Lung (tissue), 12 donors: Measurements from ENCODE around the gene EPHA8. TPM values are rescaled to one million over a fixed set of nuclear protein-coding genes. Genes with fewer than 3 reads are reported as not detected.

Experiments
- ATAC-seq: fragments of 200-7000 bp; cut with Tn5 transposase; one replicate; pipeline ENCODE4 v1.9.1; 2020; ENCODE audit warnings: moderate number of reproducible peaks; ENCODE audit not compliant: insufficient read depth, low FRiP score
- DNase-seq, 3 donors: peaks; one replicate each; pipeline ENCODE4 v3.0.0-alpha.2; 2013 to 2017
- H3K27ac ChIP-seq, 2 donors: one replicate each; pipeline ENCODE4 v1.5.1; 2013; ENCODE audit warnings: mild to moderate bottlenecking in 2 of 2, moderate library complexity in 2 of 2, control low read depth in 1 of 2, inconsistent platforms in 1 of 2, low read depth in 1 of 2, low read length in 1 of 2
- H3K27me3 ChIP-seq, 3 donors: one replicate each; pipeline ENCODE4 v1.5.1; 2013; ENCODE audit warnings: low read length in 2 of 3; ENCODE audit not compliant: control insufficient read depth in 3 of 3, insufficient read depth in 3 of 3
- H3K36me3 ChIP-seq, 4 donors: one replicate each; pipeline ENCODE4 v1.5.1; 2013; ENCODE audit warnings: low read length in 4 of 4, mild to moderate bottlenecking in 1 of 4, moderate library complexity in 1 of 4; ENCODE audit not compliant: control insufficient read depth in 4 of 4, insufficient read depth in 4 of 4
- H3K4me1 ChIP-seq, 5 donors: one replicate each; pipeline ENCODE4 v1.5.1; 2013; ENCODE audit warnings: low read length in 5 of 5, mild to moderate bottlenecking in 2 of 5, moderate library complexity in 1 of 5; ENCODE audit not compliant: control insufficient read depth in 5 of 5, insufficient read depth in 5 of 5
- H3K4me3 ChIP-seq: one replicate; pipeline ENCODE4 v1.5.1; 2013; ENCODE audit warnings: mild to moderate bottlenecking, control low read depth, moderate library complexity
- H3K9ac ChIP-seq, 2 donors: one replicate each; pipeline ENCODE4 v1.5.1; 2013; ENCODE audit warnings: low read length in 2 of 2, control low read depth in 1 of 2; ENCODE audit not compliant: insufficient read depth in 1 of 2
- H3K9me3 ChIP-seq, 4 donors: one replicate each; pipeline ENCODE4 v1.5.1; 2013; ENCODE audit warnings: low read length in 3 of 4, mild to moderate bottlenecking in 1 of 4, moderate library complexity in 1 of 4; ENCODE audit not compliant: control insufficient read depth in 4 of 4, insufficient read depth in 3 of 4
- WGBS, 2 donors: extraction: QIAGEN DNeasy Blood & Tissue Kit; methylation state at CpG; one replicate each; pipeline ENCODE4 v1.1.7; 2013; 5-methylcytosine and 5-hydroxymethylcytosine counted together
- polyA plus RNA-seq, 2 donors: library from polyadenylated mRNA; stranded (reverse); fragments of 200-250 nt; gene quantifications; one replicate each; pipeline ENCODE4 v1.2.1, GENCODE V29; 2013
- total RNA-seq, 2 donors: library from RNA; depleted of rRNA in 1 of 2; stranded (reverse); fragments of >200 nt in 1 of 2; gene quantifications; one replicate each; pipeline ENCODE4 v1.2.1, GENCODE V29; 2014 to 2021
- TF ChIP-seq, protein P1 (sequence below): IDR thresholded peaks from 2 replicates; pipeline ENCODE4 v1.5.1; 2012; ENCODE audit warnings: mild to moderate bottlenecking; ENCODE audit errors: control extremely low read depth, extremely low read depth
- donor health status: control.
- donor health status: control.
- donor health status: Bipolar disorder and iron deficiency.
- donor health status: healthy.
- donor health status: DM: yes; HTN: yes; CAD: no.

EPHA8 gene
- total and polyA plus RNA-seq, 4 donors = 0.01 TPM; not detected in 3

DNA sequence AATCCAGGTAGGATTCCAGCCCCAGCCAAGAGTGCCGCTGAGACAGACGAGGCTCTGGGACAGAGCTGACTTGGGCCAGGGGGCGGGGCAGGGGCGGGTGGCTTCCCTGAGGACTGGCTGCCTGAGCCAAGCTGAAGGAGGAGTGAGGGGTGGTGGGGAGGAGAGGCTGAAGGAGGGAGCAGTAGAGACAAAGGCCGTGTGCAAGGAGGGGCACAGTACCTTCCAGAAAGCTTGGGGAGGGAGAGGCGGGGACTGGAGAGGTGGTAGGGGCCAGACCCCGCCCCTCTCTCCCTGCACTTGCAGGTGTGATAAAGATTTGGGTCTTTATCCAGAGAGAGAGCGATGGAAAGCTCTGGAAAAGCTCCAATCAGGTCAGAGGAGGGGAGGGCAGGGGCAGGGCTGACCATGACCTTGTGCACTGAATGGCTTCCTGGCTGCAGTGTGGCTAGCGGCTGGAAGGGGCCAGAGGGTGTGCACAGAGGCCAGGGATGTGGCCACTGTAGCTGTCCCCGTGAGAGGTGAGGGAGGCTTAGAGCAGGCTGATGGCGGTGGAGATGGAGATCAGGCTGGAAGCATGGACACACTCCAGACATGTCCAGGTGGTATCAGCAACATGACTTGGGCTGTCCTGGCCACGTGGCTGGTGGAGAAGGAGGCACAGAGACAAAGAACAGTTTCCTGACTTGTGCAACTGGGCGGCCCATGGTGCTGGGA, 6.7 kb upstream of the EPHA8 start:
- no peaks in the 10 kb centered on the region for H3K36me3 ChIP-seq
- H3K9me3 ChIP-seq = peaks cover 0 to 3% (median 0%) of the 10 kb centered on the region in 4 donors
- ATAC-seq (no peak), DNase-seq (peak in 2 of 3 donors; percentile 32 to 42)
- H3K27me3 ChIP-seq = peaks cover 0 to 21% (median 16%) of the 10 kb centered on the region in 3 donors
- no peak overlapping the region for H3K9ac ChIP-seq
- TF ChIP-seq, protein P1, sequence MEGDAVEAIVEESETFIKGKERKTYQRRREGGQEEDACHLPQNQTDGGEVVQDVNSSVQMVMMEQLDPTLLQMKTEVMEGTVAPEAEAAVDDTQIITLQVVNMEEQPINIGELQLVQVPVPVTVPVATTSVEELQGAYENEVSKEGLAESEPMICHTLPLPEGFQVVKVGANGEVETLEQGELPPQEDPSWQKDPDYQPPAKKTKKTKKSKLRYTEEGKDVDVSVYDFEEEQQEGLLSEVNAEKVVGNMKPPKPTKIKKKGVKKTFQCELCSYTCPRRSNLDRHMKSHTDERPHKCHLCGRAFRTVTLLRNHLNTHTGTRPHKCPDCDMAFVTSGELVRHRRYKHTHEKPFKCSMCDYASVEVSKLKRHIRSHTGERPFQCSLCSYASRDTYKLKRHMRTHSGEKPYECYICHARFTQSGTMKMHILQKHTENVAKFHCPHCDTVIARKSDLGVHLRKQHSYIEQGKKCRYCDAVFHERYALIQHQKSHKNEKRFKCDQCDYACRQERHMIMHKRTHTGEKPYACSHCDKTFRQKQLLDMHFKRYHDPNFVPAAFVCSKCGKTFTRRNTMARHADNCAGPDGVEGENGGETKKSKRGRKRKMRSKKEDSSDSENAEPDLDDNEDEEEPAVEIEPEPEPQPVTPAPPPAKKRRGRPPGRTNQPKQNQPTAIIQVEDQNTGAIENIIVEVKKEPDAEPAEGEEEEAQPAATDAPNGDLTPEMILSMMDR = no peak
- WGBS, 2 donors = 25 to 30% methylated on average over 13 of the region's 13 CpGs
- no peak overlapping the region for H3K27ac ChIP-seq
- H3K4me3 ChIP-seq = no peak overlapping the region
- peaks cover 0 to 16% (median 0%) of the 10 kb centered on the region in 5 donors for H3K4me1 ChIP-seq

DNA sequence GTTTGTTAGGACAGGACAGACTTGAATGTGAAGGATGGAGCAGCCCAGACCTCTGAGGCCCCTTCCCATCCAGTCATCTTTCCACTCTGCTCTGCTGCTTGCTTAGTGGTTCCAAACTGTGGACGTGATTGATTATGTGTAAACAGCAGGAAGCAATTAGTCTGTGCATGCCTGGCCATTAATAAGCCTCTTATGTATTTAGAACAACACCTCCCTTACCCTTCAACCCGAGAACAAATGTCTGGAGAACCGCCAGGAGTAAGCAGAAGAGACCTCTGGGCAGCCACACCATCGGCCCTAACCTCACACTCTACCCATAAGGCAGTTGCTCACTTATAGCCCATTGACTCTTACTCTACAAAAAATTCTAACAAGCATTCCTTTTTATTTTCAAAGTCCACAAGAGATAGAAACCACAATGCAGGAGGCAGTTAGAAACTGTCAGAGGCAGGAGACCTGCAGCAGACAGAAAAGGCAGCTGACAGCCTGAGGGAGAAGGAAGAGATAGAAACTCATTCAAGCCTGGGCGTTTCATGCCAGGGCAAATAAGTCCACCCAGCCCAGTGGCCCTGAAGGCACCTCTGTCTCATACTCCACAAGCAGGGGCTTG, 5.8 kb upstream of the EPHA8 start:
- Histone ChIP-seq H3K27me3 (peaks cover 0 to 30% (median 23%) of the 10 kb centered on the region in 3 donors), H3K27ac (no peak overlapping the region), H3K4me3 (no peak overlapping the region), H3K9me3 (peaks cover 0 to 3% (median 0%) of the 10 kb centered on the region in 4 donors), H3K9ac (no peak overlapping the region), H3K36me3 (no peaks in the 10 kb centered on the region), H3K4me1 (peaks cover 0 to 16% (median 0%) of the 10 kb centered on the region in 5 donors)
- DNase-seq (peak; percentile 24 to 73 (median 59)), ATAC-seq (no peak)
- WGBS, 2 donors = 36 to 48% methylated on average over 5 of the region's 5 CpGs
- TF ChIP-seq, protein P1 = no peak

DNA sequence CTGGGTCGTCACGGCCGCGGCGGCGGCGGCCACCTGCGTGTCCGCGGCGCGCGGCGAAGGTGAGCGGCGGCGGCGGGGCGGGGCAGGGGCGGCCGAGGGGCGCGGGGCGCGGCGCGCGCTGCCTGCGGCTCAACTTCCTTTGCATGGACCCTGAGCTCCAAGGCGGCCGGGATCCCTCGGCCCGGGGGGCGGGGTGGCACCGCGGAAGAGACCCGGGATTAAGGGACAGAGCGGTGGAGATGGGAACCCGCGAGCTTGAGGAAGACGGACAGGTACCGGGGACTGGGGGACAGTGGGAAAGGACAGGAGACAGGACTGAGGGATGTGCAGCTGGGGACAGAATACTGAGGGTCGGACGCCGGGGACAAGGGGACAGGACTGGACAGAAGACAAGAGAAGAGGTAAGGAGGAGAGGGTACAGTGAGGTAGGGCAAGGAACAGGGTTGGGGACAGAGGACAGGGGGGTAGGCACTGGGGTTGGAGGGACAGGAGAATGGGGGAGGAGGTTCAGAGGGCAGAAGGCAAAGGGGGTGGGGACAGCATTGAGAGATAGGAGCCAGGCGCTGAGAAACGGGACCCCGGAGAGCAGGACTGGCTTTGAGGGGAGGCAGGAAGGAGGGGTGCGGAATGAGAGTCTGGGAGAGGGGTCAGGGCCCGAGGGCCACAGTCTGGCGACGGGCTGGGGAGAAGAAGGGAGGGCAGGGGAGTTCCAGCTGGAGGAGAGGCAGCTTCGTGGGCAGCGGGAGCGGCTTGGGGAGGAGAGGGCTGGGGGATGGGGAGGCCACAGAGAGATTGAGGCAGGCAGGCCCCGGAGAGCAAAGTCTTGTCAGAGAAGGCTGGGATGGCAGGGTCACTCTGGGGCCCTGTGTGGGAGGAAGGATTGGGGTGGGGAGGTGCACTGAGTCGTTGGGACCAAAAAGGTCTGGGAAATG, 648 bp downstream of the EPHA8 start:
- no peaks in the 10 kb centered on the region for H3K9me3 ChIP-seq
- H3K4me1 ChIP-seq = no peaks in the 10 kb centered on the region
- TF ChIP-seq, protein P1 = no peak
- no peak overlapping the region for H3K4me3 ChIP-seq
- WGBS, 2 donors = 4 to 6% methylated on average over 37 to 57 of the region's 57 CpGs
- peaks cover 8 to 73% (median 36%) of the 10 kb centered on the region in 3 donors for H3K27me3 ChIP-seq
- DNase-seq (no peak), ATAC-seq (no peak)
- no peak overlapping the region for H3K27ac ChIP-seq
- H3K9ac ChIP-seq = no peak overlapping the region
- H3K36me3 ChIP-seq = no peaks in the 10 kb centered on the region
